HCT116 (cell line): ENCODE results near the gene ENTR1. TPM values are rescaled to one million over a fixed set of nuclear protein-coding genes. Genes with fewer than 3 reads are reported as not detected.

Experiments used
- ATAC-seq: fragments of 200-7000 bp; cut with Tn5 transposase; 2 replicates; pipeline ENCODE4 v1.9.1; 2020; ENCODE audit warnings: mild to moderate bottlenecking, moderate library complexity
- BruUV-seq: library from RNA; stranded (reverse); fragments of 400-500 nt; replicated peaks from 2 replicates; lab custom pipeline; 2021; lab: Mats Ljungman, UMichigan
- CTCF ChIA-PET: fragments of 300-600 bp; sonication (Branson Sonifier 250); formaldehyde crosslinking; loops from one replicate; lab custom pipeline; 2021; ENCODE audit warnings: antibody characterized with exemption; lab: Charles Lee
- POLR2A ChIA-PET: fragments of 300-600, 350-600 bp; sonication (Branson Sonifier 250); formaldehyde crosslinking; loops from one replicate; lab custom pipeline; 2021; ENCODE audit warnings: antibody characterized with exemption; lab: Charles Lee
- RAD21 ChIA-PET, 2 experiments: fragments of 300-600 bp; sonication (Branson Sonifier 250); formaldehyde crosslinking; loops; one replicate each; lab custom pipeline; 2023; ENCODE audit warnings: low total read pairs in 2 of 2; ENCODE audit not compliant: uncharacterized antibody in 2 of 2, unreplicated experiment in 2 of 2, low non-redundant PET in 1 of 2; lab: Charles Lee
- DNase-seq: peaks from one replicate; pipeline ENCODE4 v3.0.0-alpha.2; 2010; ENCODE audit warnings: low read depth, low spot score
- H2AFZ ChIP-seq: fragments of 200-600 bp; shearing (Covaris generic), sonication (generic); 2 replicates; pipeline ENCODE4 v1.6.1; 2017; ENCODE audit warnings: low read depth, mixed run types, mixed read lengths, antibody characterized with exemption, low read length; ENCODE audit not compliant: poor library complexity, severe bottlenecking
- H3K27ac ChIP-seq: 2 replicates; pipeline ENCODE4 v1.5.1; 2012; ENCODE audit warnings: low read depth, low read length
- H3K27me3 ChIP-seq: fragments of 200-600 bp; sonication (generic); 2 replicates; pipeline ENCODE4 v1.6.1; 2016; ENCODE audit warnings: mixed run types, low read length, mixed read lengths; ENCODE audit not compliant: insufficient read depth
- H3K36me3 ChIP-seq, 2 experiments: fragments of 200-500 bp in 1 of 2; fragments of 200-600 bp in 1 of 2; sonication (Bioruptor generic) in 1 of 2; sonication (generic) in 1 of 2; 2 replicates each; pipeline versions ENCODE4 v1.5.1 to v1.6.1; 2014 to 2016; ENCODE audit warnings: low read length in 2 of 2, inconsistent platforms in 1 of 2, mixed read lengths in 1 of 2, mixed run types in 1 of 2; ENCODE audit not compliant: insufficient read depth in 2 of 2, control insufficient read depth in 1 of 2
- H3K4me1 ChIP-seq, 2 experiments: fragments of 200-600 bp in 1 of 2; sonication (generic) in 1 of 2; 2 replicates each; pipeline versions ENCODE4 v1.5.1 to v1.6.1; 2012 to 2017; ENCODE audit warnings: low read length in 2 of 2, inconsistent platforms in 1 of 2, mild to moderate bottlenecking in 1 of 2, mixed read lengths in 1 of 2, mixed run types in 1 of 2, moderate library complexity in 1 of 2; ENCODE audit not compliant: insufficient read depth in 2 of 2, control insufficient read depth in 1 of 2
- H3K4me2 ChIP-seq: fragments of 200-600 bp; sonication (generic); 2 replicates; pipeline ENCODE4 v1.6.1; 2017; ENCODE audit warnings: mixed run types, low read length, mixed read lengths
- H3K4me3 ChIP-seq, 2 experiments: fragments of 200-600 bp in 1 of 2; sonication (generic) in 1 of 2; replicated peaks in 1 of 2; 2 replicates each; pipeline ENCODE4 v1.5.1; 2011 to 2016; ENCODE audit warnings: low read length in 2 of 2, control low read depth in 1 of 2, low read depth in 1 of 2, mild to moderate bottlenecking in 1 of 2, mixed read lengths in 1 of 2, mixed run types in 1 of 2
- H3K79me2 ChIP-seq: fragments of 200-600 bp; sonication (generic); 2 replicates; pipeline ENCODE4 v1.6.1; 2017; ENCODE audit warnings: mild to moderate bottlenecking, mixed run types, low read length, moderate library complexity, mixed read lengths; ENCODE audit not compliant: insufficient read depth
- H3K9ac ChIP-seq: fragments of 200-600 bp; sonication (generic); 2 replicates; pipeline ENCODE4 v1.6.1; 2016; ENCODE audit warnings: low read length, mixed read lengths
- H3K9me2 ChIP-seq: fragments of 200-600 bp; sonication (generic), shearing (Covaris generic); 2 replicates; pipeline ENCODE4 v1.6.1; 2017; ENCODE audit warnings: mixed run types, mild to moderate bottlenecking, moderate library complexity; ENCODE audit not compliant: insufficient read depth
- H3K9me3 ChIP-seq, 2 experiments: fragments of 200-500 bp in 1 of 2; fragments of 200-600 bp in 1 of 2; sonication (Bioruptor generic) in 1 of 2; sonication (generic) in 1 of 2; 2 replicates each; pipeline ENCODE4 v1.6.1; 2014 to 2017; ENCODE audit warnings: low read length in 2 of 2, mixed read lengths in 2 of 2, inconsistent platforms in 1 of 2, low read depth in 1 of 2, mild to moderate bottlenecking in 1 of 2, mixed run types in 1 of 2, moderate library complexity in 1 of 2; ENCODE audit not compliant: control insufficient read depth in 1 of 2, insufficient read depth in 1 of 2
- H4K20me1 ChIP-seq: fragments of 200-600 bp; sonication (generic), shearing (Covaris generic); 2 replicates; pipeline ENCODE4 v1.6.1; 2017; ENCODE audit warnings: mixed run types, mild to moderate bottlenecking, moderate library complexity; ENCODE audit not compliant: insufficient read depth
- CBX3 ChIP-seq: IDR thresholded peaks from 2 replicates; pipeline ENCODE4 v1.6.1; 2012; ENCODE audit warnings: low read depth
- CTCF ChIP-seq, 3 experiments: fragments of 200-600 bp in 1 of 3; sonication (generic) in 1 of 3; IDR thresholded peaks in 2 of 3; conservative IDR thresholded peaks in 1 of 3; 2 replicates each; pipeline ENCODE4 v1.5.1; 2012 to 2017; ENCODE audit warnings: low read depth in 2 of 3, low read length in 2 of 3, antibody characterized with exemption in 1 of 3, borderline replicate concordance in 1 of 3, control low read depth in 1 of 3, mild to moderate bottlenecking in 1 of 3, mixed read lengths in 1 of 3, mixed run types in 1 of 3, moderate library complexity in 1 of 3; ENCODE audit not compliant: insufficient read depth in 1 of 3
- EZH2 ChIP-seq: fragments of 200-600 bp; sonication (generic); IDR thresholded peaks from 2 replicates; pipeline ENCODE4 v1.6.1; 2017; ENCODE audit warnings: antibody characterized with exemption, mixed run types
- EZH2phosphoT487 ChIP-seq: fragments of 200-600 bp; IDR thresholded peaks from 2 replicates; pipeline ENCODE4 v1.6.1; 2018; ENCODE audit warnings: antibody characterized with exemption, borderline replicate concordance
- FOSL1 ChIP-seq: IDR thresholded peaks from 2 replicates; pipeline ENCODE4 v1.6.1; 2012; ENCODE audit warnings: low read depth
- JUND ChIP-seq: IDR thresholded peaks from 2 replicates; pipeline ENCODE4 v1.6.1; 2012
- POLR2A ChIP-seq: IDR thresholded peaks from 2 replicates; pipeline ENCODE4 v1.7.0; 2011; ENCODE audit warnings: borderline replicate concordance; ENCODE audit not compliant: insufficient read depth, insufficient read length; ENCODE audit errors: extremely low read depth
- RAD21 ChIP-seq: IDR thresholded peaks from 2 replicates; pipeline ENCODE4 v1.6.1; 2012; ENCODE audit warnings: low read depth, mild to moderate bottlenecking
- SRF ChIP-seq: IDR thresholded peaks from 2 replicates; pipeline ENCODE4 v1.6.1; 2012; ENCODE audit warnings: low read depth
- TCF7L2 ChIP-seq: IDR thresholded peaks from 2 replicates; pipeline ENCODE4 v1.7.0; 2011; ENCODE audit warnings: borderline replicate concordance, inconsistent platforms; ENCODE audit not compliant: insufficient read depth, insufficient read length; ENCODE audit errors: extremely low read depth
- YY1 ChIP-seq: IDR thresholded peaks from 2 replicates; pipeline ENCODE4 v1.6.1; 2011; ENCODE audit warnings: low read length, low read depth, moderate library complexity, mild to moderate bottlenecking; ENCODE audit not compliant: insufficient replicate concordance; ENCODE audit errors: extremely low read depth
- ZNF274 ChIP-seq: fragments of 200-500 bp; sonication (Bioruptor generic); IDR thresholded peaks from 2 replicates; pipeline ENCODE4 v1.6.1; 2014; ENCODE audit warnings: mild to moderate bottlenecking, low read depth, low read length, inconsistent platforms
- intact Hi-C: fragments of 100-400 bp; cut with micrococcal nuclease; formaldehyde crosslinking; loops from 2 replicates; pipeline ENCODE4 v1.10.0; 2022
- total RNA-seq: library from RNA; stranded (reverse); gene quantifications from one replicate; pipeline ENCODE4 v1.2.1, GENCODE V29; 2021; ENCODE audit not compliant: unreplicated experiment
- TF ChIP-seq, protein P1 (sequence below): IDR thresholded peaks from 2 replicates; pipeline ENCODE4 v1.6.1; 2012

Gene ENTR1
- total RNA-seq, 1 experiment from 2014 or later: 119 TPM

DNA sequence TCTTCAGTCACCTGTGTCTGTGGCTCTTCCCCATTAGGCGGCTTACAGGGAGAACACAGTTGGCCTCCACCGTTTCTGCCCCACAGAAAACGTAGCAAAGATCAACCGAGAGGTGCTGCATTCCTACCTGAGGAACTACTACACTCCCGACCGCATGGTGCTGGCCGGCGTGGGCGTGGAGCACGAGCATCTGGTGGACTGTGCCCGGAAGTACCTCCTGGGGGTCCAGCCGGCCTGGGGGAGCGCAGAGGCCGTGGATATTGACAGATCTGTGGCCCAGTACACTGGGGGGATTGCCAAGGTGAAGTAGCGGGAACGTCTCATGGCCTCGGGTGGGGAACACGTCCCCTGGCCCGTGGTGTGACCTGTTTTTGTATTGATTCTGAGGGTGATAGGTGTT, 6.5 kb upstream of the ENTR1 start:
- ATAC-seq (no peak), DNase-seq (no peak)
- no peak overlapping the region for H3K27ac ChIP-seq
- TF ChIP-seq CBX3 (no peak), SRF (no peak), POLR2A (no peak), FOSL1 (no peak), CTCF (IDR thresholded peaks at IDR 0.05 in 2 of 3, conservative IDR thresholded peaks at IDR 0.05 in 1 of 3; ENCODE audit: borderline replicate concordance in 1 of 3, insufficient read depth in 1 of 3, low read depth in 2 of 3, low read length in 2 of 3) (no peak)
- TF ChIP-seq, protein P1, sequence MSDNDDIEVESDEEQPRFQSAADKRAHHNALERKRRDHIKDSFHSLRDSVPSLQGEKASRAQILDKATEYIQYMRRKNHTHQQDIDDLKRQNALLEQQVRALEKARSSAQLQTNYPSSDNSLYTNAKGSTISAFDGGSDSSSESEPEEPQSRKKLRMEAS: no peak
- no peaks in the 10 kb centered on the region for H3K9me2 ChIP-seq
- CTCF ChIA-PET: no interaction called here
- peaks cover 58 to 79% of the 10 kb centered on the region in 2 experiments for H3K36me3 ChIP-seq
- intact Hi-C loops: no loop called here
- RAD21 ChIA-PET: no interaction called here
- H2AFZ ChIP-seq: no peak overlapping the region
- no peaks in the 10 kb centered on the region for H3K27me3 ChIP-seq
- no peak overlapping the region for H3K4me2 ChIP-seq
- no peak overlapping the region for H3K9ac ChIP-seq
- BruUV-seq: no TSS peak
- H3K4me3 ChIP-seq: no peak overlapping the region
- H3K79me2 ChIP-seq: peaks cover 50% of the 10 kb centered on the region
- no peaks in the 10 kb centered on the region for H4K20me1 ChIP-seq
- peaks cover 2 to 3% of the 10 kb centered on the region in 2 experiments; a peak in 3 of 4 replicates for H3K4me1 ChIP-seq
- H3K9me3 ChIP-seq: no peaks in the 10 kb centered on the region
- POLR2A ChIA-PET: no interaction called here

GRCh38 chr9:136416427-136416826, 6.0 kb upstream of the ENTR1 start:
- Histone ChIP-seq H3K27me3 (no peaks in the 10 kb centered on the region), H3K4me2 (no peak overlapping the region), H3K4me1 (peaks cover 7 to 8% of the 10 kb centered on the region in 2 experiments), H4K20me1 (no peaks in the 10 kb centered on the region), H3K9me2 (no peaks in the 10 kb centered on the region), H3K36me3 (peaks cover 55 to 78% of the 10 kb centered on the region in 2 experiments), H3K27ac (no peak overlapping the region), H3K79me2 (peaks cover 55% of the 10 kb centered on the region), H3K4me3 (no peak overlapping the region), H3K9me3 (no peaks in the 10 kb centered on the region), H2AFZ (no peak overlapping the region), H3K9ac (no peak overlapping the region)
- RAD21 ChIA-PET: no interaction called here
- POLR2A ChIA-PET: no interaction called here
- ATAC-seq (no peak), DNase-seq (no peak)
- no TSS peak for BruUV-seq
- CTCF ChIA-PET: no interaction called here
- intact Hi-C loops: no loop called here
- TF ChIP-seq TCF7L2: no peak
- no peak for TF ChIP-seq SRF
- TF ChIP-seq POLR2A: no peak
- TF ChIP-seq, protein P1: no peak
- no peak for TF ChIP-seq EZH2
- TF ChIP-seq CBX3: no peak
- no peak for TF ChIP-seq YY1
- TF ChIP-seq EZH2phosphoT487: no peak
- no peak for TF ChIP-seq ZNF274
- no peak for TF ChIP-seq RAD21
- no peak for TF ChIP-seq FOSL1
- no peak for TF ChIP-seq CTCF (IDR thresholded peaks at IDR 0.05 in 2 of 3, conservative IDR thresholded peaks at IDR 0.05 in 1 of 3; ENCODE audit: borderline replicate concordance in 1 of 3, insufficient read depth in 1 of 3, low read depth in 2 of 3, low read length in 2 of 3)
- TF ChIP-seq JUND: no peak
